Loucy (cell line): ENCODE data around the gene SIK1.
"Not testable (repeated sequence)": the region's sequence is repeated elsewhere in the genome, so short reads cannot be mapped to it uniquely, and the experiment has no call there.

Experiments used
- CTCF ChIP-seq: fragments of 200-600 bp; sonication (generic); conservative IDR thresholded peaks from 2 replicates; pipeline ENCODE4 v1.5.1; 2014; ENCODE audit warnings: mild to moderate bottlenecking, antibody characterized with exemption, low read length
- EZH2phosphoT487 ChIP-seq: fragments of 200-600 bp; IDR thresholded peaks from 2 replicates; pipeline ENCODE4 v1.6.1; 2018; ENCODE audit warnings: antibody characterized with exemption, mild to moderate bottlenecking, moderate library complexity, borderline replicate concordance

- TF ChIP-seq CTCF, EZH2phosphoT487: not testable (repeated sequence)
Measured at GRCh38 chr21:43442571-43442970, 15.6 kb upstream of the SIK1 start.
